Ovary (tissue), 3 donors: ENCODE results near the gene DROSHA.

Experiments
- EP300 ChIP-seq: sonication (generic); formaldehyde crosslinking; IDR thresholded peaks from one replicate; pipeline ENCODE4 v1.6.1; 2017; ENCODE audit warnings: antibody characterized with exemption
- POLR2A ChIP-seq: fragments of 450-650 bp; IDR thresholded peaks from one replicate; pipeline ENCODE4 v1.6.1; 2017; ENCODE audit warnings: antibody characterized with exemption, mild to moderate bottlenecking, moderate library complexity
- TF ChIP-seq, protein P1 (sequence below), 3 donors: fragments of 450-650 bp in 2 of 3; fragments of 200-600 bp in 1 of 3; IDR thresholded peaks; one replicate each; pipeline versions ENCODE4 v1.5.1 to v1.8.0; 2016 to 2022; ENCODE audit warnings: antibody characterized with exemption in 3 of 3, mild to moderate bottlenecking in 1 of 3
- donor health status: DM: no; HTN: no; CAD: no.

DNA sequence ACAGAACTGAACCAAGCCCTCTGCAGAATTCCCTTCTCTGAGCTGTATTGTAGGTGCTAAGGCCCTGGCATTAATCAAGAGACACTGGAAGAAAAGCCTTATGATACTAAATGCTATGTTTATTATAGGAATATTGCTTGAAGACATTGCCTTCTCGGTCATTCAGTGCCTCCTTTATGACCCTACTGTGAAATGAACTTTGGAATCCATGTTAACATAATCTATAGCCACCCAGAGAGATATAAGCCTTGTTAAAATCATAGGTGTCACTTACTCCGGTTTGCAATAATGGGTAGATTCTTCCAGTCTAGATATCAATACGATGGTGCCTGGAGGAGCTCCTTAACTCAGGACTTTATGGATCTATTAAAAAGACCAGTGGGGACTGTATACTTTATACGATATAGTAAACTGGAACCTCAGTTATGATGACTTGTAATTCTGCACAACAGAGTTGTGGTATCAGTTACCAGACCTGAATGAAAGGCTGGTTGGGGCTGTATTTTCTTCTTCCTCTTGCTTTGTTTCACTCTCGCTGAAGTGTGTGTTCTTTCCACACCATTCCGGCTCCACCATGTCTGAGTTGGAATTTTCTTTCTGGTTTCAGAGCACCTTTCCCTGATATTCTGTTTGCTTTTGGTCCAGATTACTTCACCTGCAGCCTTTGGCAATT lies 154.5 kb downstream of the DROSHA start:
- TF ChIP-seq POLR2A (no peak), EP300 (no peak)
- TF ChIP-seq, protein P1, sequence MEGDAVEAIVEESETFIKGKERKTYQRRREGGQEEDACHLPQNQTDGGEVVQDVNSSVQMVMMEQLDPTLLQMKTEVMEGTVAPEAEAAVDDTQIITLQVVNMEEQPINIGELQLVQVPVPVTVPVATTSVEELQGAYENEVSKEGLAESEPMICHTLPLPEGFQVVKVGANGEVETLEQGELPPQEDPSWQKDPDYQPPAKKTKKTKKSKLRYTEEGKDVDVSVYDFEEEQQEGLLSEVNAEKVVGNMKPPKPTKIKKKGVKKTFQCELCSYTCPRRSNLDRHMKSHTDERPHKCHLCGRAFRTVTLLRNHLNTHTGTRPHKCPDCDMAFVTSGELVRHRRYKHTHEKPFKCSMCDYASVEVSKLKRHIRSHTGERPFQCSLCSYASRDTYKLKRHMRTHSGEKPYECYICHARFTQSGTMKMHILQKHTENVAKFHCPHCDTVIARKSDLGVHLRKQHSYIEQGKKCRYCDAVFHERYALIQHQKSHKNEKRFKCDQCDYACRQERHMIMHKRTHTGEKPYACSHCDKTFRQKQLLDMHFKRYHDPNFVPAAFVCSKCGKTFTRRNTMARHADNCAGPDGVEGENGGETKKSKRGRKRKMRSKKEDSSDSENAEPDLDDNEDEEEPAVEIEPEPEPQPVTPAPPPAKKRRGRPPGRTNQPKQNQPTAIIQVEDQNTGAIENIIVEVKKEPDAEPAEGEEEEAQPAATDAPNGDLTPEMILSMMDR (IDR thresholded peaks at IDR 0.05): no peak
